Measurements from ENCODE around the gene GMIP.
A peak's percentile ranks its signal among the peaks of the same experiment; 100 is the strongest.
"Not testable (repeated sequence)": the region's sequence is repeated elsewhere in the genome, so short reads cannot be mapped to it uniquely, and the experiment has no call there.

GMIP gene

GRCh38 chr19:19643158-19644053 is at the start of gene GMIP:
GMIP (minus strand) TSS chr19:19643657; CDS start chr19:19643529, 128 bp downstream.
- Histone ChIP-seq H3K27me3 (ENCODE audit: insufficient read depth, low read length, poor library complexity) (no peaks in the 10 kb centered on the region), H4K20me1 (ENCODE audit: insufficient read depth, low read length) (peaks cover 10% of the 10 kb centered on the region; the same call in 1 of the 2 replicates), H3K9ac (ENCODE audit: low read depth, low read length) (peak within 1 kb of the TSS; percentile 95), H3K36me3 (ENCODE audit: insufficient read depth, low read length) (peaks cover 52% of the 10 kb centered on the region), H3K4me3 (ENCODE audit: low read depth in 1 of 2, low read length in 2 of 2) (peak within 1 kb of the TSS; percentile 93 to 98; a peak in 3 of 4 replicates), H3K4me2 (ENCODE audit: insufficient read depth, low read length) (peak within 1 kb of the TSS; percentile 98), H3K27ac (ENCODE audit: low read length) (peak within 1 kb of the TSS; percentile 95), H2AFZ (ENCODE audit: low read depth, low read length) (peak within 1 kb of the TSS; percentile 86), H3K9me3 (ENCODE audit: insufficient read depth, low read length, severe bottlenecking) (no peaks in the 10 kb centered on the region), H3K4me1 (ENCODE audit: insufficient read depth, low read length) (peaks cover 22% of the 10 kb centered on the region), H3K79me2 (ENCODE audit: insufficient read depth, low read length) (peaks cover 18% of the 10 kb centered on the region)
- ATAC-seq (ENCODE audit: insufficient read depth, low read depth) (peak; percentile 82), DNase-seq (peak; percentile 87)
- no peak for TF ChIP-seq EZH2 (IDR thresholded peaks at IDR 0.05; ENCODE audit: borderline replicate concordance, low read depth, low read length, severe bottlenecking)
- peak; percentile 90 for TF ChIP-seq CTCF (IDR thresholded peaks at IDR 0.05; ENCODE audit: borderline replicate concordance, extremely low read depth, low read length, poor library complexity, severe bottlenecking)

- Histone ChIP-seq H3K4me3 (ENCODE audit: low read depth in 1 of 2, low read length in 2 of 2) (no peak overlapping the region), H3K4me1 (ENCODE audit: insufficient read depth, low read length) (no peaks in the 10 kb centered on the region), H4K20me1 (ENCODE audit: insufficient read depth, low read length) (no peaks in the 10 kb centered on the region), H3K9me3 (ENCODE audit: insufficient read depth, low read length, severe bottlenecking) (no peaks in the 10 kb centered on the region), H3K9ac (ENCODE audit: low read depth, low read length) (no peak overlapping the region), H3K4me2 (ENCODE audit: insufficient read depth, low read length) (no peak overlapping the region), H3K79me2 (ENCODE audit: insufficient read depth, low read length) (no peaks in the 10 kb centered on the region), H2AFZ (ENCODE audit: low read depth, low read length) (no peak overlapping the region), H3K27me3 (ENCODE audit: insufficient read depth, low read length, poor library complexity) (no peaks in the 10 kb centered on the region), H3K36me3 (ENCODE audit: insufficient read depth, low read length) (peaks cover 9% of the 10 kb centered on the region), H3K27ac (ENCODE audit: low read length) (no peak overlapping the region)
- ATAC-seq (ENCODE audit: insufficient read depth, low read depth) (no peak), DNase-seq (no peak)
- TF ChIP-seq CTCF (IDR thresholded peaks at IDR 0.05; ENCODE audit: borderline replicate concordance, extremely low read depth, low read length, poor library complexity, severe bottlenecking) (no peak), EZH2 (IDR thresholded peaks at IDR 0.05; ENCODE audit: borderline replicate concordance, low read depth, low read length, severe bottlenecking) (no peak)
These were observed 48.2 kb upstream of the GMIP start for GRCh38 chr19:19691683-19692082.

- H3K79me2 ChIP-seq (ENCODE audit: insufficient read depth, low read length); H3K9me3 ChIP-seq (ENCODE audit: insufficient read depth, low read length, severe bottlenecking); ATAC-seq (ENCODE audit: insufficient read depth, low read depth); H4K20me1 ChIP-seq (ENCODE audit: insufficient read depth, low read length); H3K4me1 ChIP-seq (ENCODE audit: insufficient read depth, low read length); H3K4me3 ChIP-seq (ENCODE audit: low read depth in 1 of 2, low read length in 2 of 2); H3K9ac ChIP-seq (ENCODE audit: low read depth, low read length); H3K4me2 ChIP-seq (ENCODE audit: insufficient read depth, low read length); H2AFZ ChIP-seq (ENCODE audit: low read depth, low read length); H3K27ac ChIP-seq (ENCODE audit: low read length); DNase-seq; H3K27me3 ChIP-seq (ENCODE audit: insufficient read depth, low read length, poor library complexity): not testable (repeated sequence)
- peaks cover 12% of the 10 kb centered on the region for H3K36me3 ChIP-seq (ENCODE audit: insufficient read depth, low read length)
These were observed 45.6 kb upstream of the GMIP start for GRCh38 chr19:19689023-19689422.

- DNase-seq (no peak), ATAC-seq (ENCODE audit: insufficient read depth, low read depth) (peak; percentile 68)
- no peaks in the 10 kb centered on the region for H3K27me3 ChIP-seq (ENCODE audit: insufficient read depth, low read length, poor library complexity)
These were observed 43.6 kb upstream of the GMIP start for GRCh38 chr19:19687090-19687489.

More at GRCh38 chr19:19687090-19687489, 43.6 kb upstream of the GMIP start:
- Histone ChIP-seq H3K36me3 (ENCODE audit: insufficient read depth, low read length) (peaks cover 32% of the 10 kb centered on the region), H3K79me2 (ENCODE audit: insufficient read depth, low read length) (peaks cover 19% of the 10 kb centered on the region), H4K20me1 (ENCODE audit: insufficient read depth, low read length) (peaks cover 12% of the 10 kb centered on the region; the same call in 1 of the 2 replicates), H3K9ac (ENCODE audit: low read depth, low read length) (no peak overlapping the region), H3K4me1 (ENCODE audit: insufficient read depth, low read length) (no peaks in the 10 kb centered on the region), H3K27ac (ENCODE audit: low read length) (no peak overlapping the region), H3K4me3 (ENCODE audit: low read depth in 1 of 2, low read length in 2 of 2) (no peak overlapping the region), H2AFZ (ENCODE audit: low read depth, low read length) (no peak overlapping the region), H3K9me3 (ENCODE audit: insufficient read depth, low read length, severe bottlenecking) (peaks cover 2% of the 10 kb centered on the region), H3K4me2 (ENCODE audit: insufficient read depth, low read length) (no peak overlapping the region)
- no peak for TF ChIP-seq EZH2 (IDR thresholded peaks at IDR 0.05; ENCODE audit: borderline replicate concordance, low read depth, low read length, severe bottlenecking)
- no peak for TF ChIP-seq CTCF (IDR thresholded peaks at IDR 0.05; ENCODE audit: borderline replicate concordance, extremely low read depth, low read length, poor library complexity, severe bottlenecking)
